Lower leg skin (tissue), 4 donors: Measurements from ENCODE around the gene KLHL2. TPM values are rescaled to one million over a fixed set of nuclear protein-coding genes. Genes with fewer than 3 reads are reported as not detected.
"Not testable (repeated sequence)": the region's sequence is repeated elsewhere in the genome, so short reads cannot be mapped to it uniquely, and the experiment has no call there.

Source experiments
- DNase-seq, 2 donors: peaks; one replicate each; pipeline ENCODE4 v3.0.0-alpha.2; 2019; ENCODE audit warnings: low spot score in 2 of 2
- H3K4me3 ChIP-seq: fragments of 200-600 bp; sonication (generic); 2 replicates; pipeline ENCODE4 v1.5.1; 2017; ENCODE audit warnings: mild to moderate bottlenecking, low read depth; ENCODE audit not compliant: poor library complexity, severe bottlenecking
- POLR2A ChIP-seq, 2 donors: fragments of 450-650 bp; IDR thresholded peaks; one replicate each; pipeline ENCODE4 v1.6.1; 2016 to 2017; ENCODE audit warnings: antibody characterized with exemption in 2 of 2, mild to moderate bottlenecking in 1 of 2, moderate library complexity in 1 of 2
- WGBS, 2 donors: methylation state at CpG; one replicate each; pipeline ENCODE4 v1.1.5; 2018; 5-methylcytosine and 5-hydroxymethylcytosine counted together
- intact Hi-C: fragments of 100-400 bp; cut with DNase I; formaldehyde crosslinking; loops from one replicate; pipeline ENCODE4 v1.15.0; 2023; ENCODE audit warnings: low total_unique reads
- total RNA-seq, 4 donors: library from RNA; depleted of rRNA; stranded (reverse); fragments of >200 nt; gene quantifications; one replicate each; pipeline ENCODE4 v1.1.0, GENCODE V29; 2016
- TF ChIP-seq, protein P1 (sequence below), 3 donors: fragments of 450-650 bp; IDR thresholded peaks; one replicate each; pipeline ENCODE4 v1.5.1; 2016; ENCODE audit warnings: antibody characterized with exemption in 3 of 3, mild to moderate bottlenecking in 3 of 3, moderate library complexity in 2 of 3

KLHL2 gene, protein sequence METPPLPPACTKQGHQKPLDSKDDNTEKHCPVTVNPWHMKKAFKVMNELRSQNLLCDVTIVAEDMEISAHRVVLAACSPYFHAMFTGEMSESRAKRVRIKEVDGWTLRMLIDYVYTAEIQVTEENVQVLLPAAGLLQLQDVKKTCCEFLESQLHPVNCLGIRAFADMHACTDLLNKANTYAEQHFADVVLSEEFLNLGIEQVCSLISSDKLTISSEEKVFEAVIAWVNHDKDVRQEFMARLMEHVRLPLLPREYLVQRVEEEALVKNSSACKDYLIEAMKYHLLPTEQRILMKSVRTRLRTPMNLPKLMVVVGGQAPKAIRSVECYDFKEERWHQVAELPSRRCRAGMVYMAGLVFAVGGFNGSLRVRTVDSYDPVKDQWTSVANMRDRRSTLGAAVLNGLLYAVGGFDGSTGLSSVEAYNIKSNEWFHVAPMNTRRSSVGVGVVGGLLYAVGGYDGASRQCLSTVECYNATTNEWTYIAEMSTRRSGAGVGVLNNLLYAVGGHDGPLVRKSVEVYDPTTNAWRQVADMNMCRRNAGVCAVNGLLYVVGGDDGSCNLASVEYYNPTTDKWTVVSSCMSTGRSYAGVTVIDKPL
- total RNA-seq = 10 to 100 TPM; 15.1 to 15.9 (median 15.7) TPM

DNA sequence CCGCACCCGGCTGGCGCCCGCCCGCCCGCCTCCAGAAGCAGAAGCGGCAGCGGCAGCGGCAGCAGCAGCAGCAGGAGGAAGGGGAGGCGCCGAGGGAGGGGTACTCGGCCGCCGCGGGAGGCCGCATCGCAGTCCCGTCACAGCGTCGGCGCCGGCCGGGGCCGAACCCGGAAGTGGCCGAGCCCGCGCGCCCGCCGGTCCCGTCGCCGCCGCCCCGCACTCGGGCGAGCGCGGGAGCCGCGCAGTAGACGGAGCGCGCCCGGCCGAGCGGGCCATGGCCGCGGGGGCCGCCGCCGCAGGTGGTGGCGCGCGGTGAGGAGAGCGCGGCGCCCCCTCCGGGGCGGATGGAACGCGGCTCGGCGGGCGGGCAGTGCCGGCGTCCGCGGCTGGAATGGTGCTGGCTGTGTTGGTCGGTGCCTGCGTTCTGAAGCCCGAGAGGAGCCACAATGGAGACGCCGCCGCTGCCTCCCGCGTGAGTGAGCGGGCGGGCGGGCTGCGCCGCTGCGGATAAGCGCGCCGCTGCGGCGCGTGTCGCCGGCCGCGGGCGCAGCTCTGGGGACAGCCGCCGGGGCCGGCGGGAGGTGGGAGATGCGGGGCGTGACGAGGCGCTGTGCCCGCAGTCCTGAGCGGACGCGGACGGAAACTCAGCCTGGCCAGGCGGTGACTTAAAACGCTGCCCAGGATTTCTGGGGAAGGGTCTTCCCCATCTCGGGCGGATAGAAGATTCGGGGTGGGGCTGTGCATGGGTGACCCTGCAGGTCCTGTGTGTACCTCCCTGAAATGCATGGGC is at the start of gene KLHL2:
Gene KLHL2 (plus strand): TSS at position 131 of the 790 bp plus-strand sequence. CDS start 316 bp downstream, at position 447.
- H3K4me3 ChIP-seq = peak within 1 kb of the TSS; percentile 91
- intact Hi-C loops = loop anchor here (10.0 kb wide), 1 partner anchor 117 kb away; the partner anchor contains the start of gene MSMO1
- WGBS, 2 donors = 0 to 1% methylated on average over 4 to 31 of the region's 113 CpGs
- peak; percentile 69 to 93 for DNase-seq
- TF ChIP-seq, protein P1, sequence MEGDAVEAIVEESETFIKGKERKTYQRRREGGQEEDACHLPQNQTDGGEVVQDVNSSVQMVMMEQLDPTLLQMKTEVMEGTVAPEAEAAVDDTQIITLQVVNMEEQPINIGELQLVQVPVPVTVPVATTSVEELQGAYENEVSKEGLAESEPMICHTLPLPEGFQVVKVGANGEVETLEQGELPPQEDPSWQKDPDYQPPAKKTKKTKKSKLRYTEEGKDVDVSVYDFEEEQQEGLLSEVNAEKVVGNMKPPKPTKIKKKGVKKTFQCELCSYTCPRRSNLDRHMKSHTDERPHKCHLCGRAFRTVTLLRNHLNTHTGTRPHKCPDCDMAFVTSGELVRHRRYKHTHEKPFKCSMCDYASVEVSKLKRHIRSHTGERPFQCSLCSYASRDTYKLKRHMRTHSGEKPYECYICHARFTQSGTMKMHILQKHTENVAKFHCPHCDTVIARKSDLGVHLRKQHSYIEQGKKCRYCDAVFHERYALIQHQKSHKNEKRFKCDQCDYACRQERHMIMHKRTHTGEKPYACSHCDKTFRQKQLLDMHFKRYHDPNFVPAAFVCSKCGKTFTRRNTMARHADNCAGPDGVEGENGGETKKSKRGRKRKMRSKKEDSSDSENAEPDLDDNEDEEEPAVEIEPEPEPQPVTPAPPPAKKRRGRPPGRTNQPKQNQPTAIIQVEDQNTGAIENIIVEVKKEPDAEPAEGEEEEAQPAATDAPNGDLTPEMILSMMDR (IDR thresholded peaks at IDR 0.05) = no peak

DNA sequence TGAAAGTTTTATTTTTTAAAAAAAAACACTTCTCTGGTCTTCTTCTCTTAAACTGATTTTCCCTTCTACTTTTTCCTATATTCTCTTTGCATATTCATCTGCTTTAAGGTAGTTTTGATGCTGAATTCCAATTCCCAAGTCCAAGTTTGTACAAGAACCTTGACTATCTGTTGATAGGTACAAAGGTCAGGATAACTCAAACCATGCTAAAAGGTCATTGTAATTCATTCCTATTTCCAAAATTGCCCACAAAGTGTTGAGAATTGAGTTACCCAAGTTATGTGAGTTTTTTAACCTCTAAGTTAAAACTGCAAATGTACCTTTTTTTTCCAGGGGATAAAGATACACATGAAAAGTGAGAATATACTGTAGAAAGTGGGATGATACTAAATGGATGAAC is 48.6 kb upstream of the KLHL2 start:
- no peak for TF ChIP-seq POLR2A (IDR thresholded peaks at IDR 0.05)
- TF ChIP-seq, protein P1 (IDR thresholded peaks at IDR 0.05) = no peak
- no peak overlapping the region for H3K4me3 ChIP-seq
- no peak for DNase-seq
- intact Hi-C loops = no loop called here

DNA sequence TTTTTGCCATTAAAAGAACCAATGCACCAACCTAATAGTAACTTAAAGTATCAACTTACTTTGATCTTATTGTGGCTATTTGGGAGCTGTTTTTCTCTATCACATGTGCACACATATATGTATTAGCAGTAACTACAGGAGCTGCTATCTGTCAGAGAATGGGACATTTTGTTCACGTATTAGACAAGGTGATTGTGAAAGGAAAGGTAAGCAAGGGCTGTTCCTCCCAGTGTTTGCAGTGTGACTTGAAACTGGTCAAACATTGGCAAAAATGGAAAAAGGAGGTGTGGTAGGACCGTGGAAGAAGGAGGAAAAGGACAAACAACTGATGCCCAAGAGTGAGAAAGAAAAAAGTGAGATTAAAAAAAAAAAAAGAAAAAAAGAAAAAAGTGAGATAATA is 43.1 kb upstream of the KLHL2 start:
- WGBS, 2 donors = 75 to 84% methylated on average over 2 of the region's 2 CpGs
- intact Hi-C loops = no loop called here
- no peak overlapping the region for H3K4me3 ChIP-seq
- TF ChIP-seq, protein P1 (IDR thresholded peaks at IDR 0.05) = no peak
- TF ChIP-seq POLR2A (IDR thresholded peaks at IDR 0.05) = no peak
- DNase-seq = no peak

DNA sequence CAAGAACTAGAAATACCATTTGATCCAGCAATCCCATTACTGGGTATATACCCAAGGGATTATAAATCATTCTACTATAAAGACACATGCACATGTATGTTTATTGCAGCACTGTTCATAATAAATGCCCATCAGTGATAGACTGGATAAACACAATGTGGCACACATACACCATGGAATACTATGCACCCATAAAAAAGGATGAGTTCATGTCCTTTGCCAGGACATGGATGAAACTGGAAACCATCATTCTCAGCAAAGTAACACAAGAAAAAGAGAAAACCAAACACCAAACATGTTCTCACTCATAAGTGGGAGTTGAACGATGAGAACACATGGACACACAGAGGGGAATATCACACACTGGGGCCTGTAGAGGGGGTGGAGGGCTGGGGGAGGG is 40.5 kb upstream of the KLHL2 start:
- intact Hi-C loops, DNase-seq, H3K4me3 ChIP-seq: not testable (repeated sequence)
- WGBS, 2 donors = 81 to 88% methylated on average over 1 of the region's 1 CpG

DNA sequence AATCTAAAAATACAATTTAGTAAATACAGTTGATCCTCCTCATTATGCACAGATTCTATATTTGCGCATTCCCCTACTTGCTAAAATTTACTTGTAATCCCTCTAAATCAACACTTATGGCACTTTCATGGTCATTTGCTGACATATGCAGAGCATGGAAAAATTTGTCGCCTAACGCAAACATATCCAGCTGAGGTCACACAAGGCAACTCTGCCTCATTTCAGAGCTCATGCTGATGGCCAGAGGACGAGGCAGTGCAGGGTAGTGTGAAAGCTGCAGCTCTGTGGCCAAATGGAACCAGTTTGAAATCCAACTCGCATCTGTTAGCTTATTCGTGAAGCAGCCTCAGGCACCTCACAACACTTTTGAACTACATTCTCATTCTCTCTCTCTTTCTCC is 39.7 kb upstream of the KLHL2 start:
- TF ChIP-seq POLR2A (IDR thresholded peaks at IDR 0.05) = no peak
- TF ChIP-seq, protein P1 (IDR thresholded peaks at IDR 0.05) = no peak
- no peak overlapping the region for H3K4me3 ChIP-seq
- intact Hi-C loops = no loop called here
- DNase-seq = no peak
- WGBS, 2 donors = 63 to 65% methylated on average over 6 of the region's 6 CpGs

DNA sequence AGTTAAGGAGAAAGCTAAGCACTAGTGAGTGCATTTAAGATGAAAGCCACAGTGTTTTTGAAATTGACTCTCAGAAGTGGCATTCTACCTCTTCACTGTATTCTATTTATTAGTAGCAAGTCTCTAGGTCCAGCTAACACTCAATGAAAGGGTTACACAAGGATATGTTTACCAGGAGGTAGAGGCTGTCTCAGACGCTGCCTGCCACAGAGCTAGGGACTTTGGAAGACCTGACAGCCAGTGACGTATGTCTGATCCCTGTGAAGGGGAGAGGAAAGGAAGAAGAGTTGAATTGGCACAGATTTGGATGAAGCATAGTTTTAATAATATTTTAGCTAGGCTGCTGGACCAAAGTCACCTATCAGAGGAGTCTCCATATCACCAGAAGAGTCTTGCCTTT is 36.5 kb upstream of the KLHL2 start:
- H3K4me3 ChIP-seq = no peak overlapping the region

DNA sequence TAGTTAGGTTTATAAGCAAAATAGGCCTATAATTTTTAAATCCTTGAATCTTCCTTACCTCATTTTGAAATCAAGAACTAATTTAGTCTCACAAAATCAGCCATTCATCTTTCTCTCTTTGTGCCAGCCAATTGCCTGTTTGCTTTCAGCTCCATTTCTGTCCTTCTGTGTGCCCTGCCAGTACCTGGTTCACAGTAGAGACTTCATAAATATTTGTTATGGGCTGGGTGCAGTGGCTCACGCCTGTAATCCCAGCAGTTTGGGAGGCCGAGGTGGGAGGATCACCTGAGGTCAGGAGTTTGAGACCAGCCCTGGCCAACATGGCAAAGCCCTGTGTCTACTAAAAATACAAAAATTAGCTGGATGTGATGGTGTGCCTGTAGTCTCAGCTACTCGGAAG is 31.9 kb upstream of the KLHL2 start:
- DNase-seq, intact Hi-C loops, H3K4me3 ChIP-seq: not testable (repeated sequence)
- 79 to 88% methylated on average over 3 of the region's 3 CpGs for WGBS, 2 donors

More for the DNA sequence above, 36.5 kb upstream of the KLHL2 start:
- intact Hi-C loops = no loop called here
- TF ChIP-seq POLR2A (IDR thresholded peaks at IDR 0.05) = no peak
- TF ChIP-seq, protein P1 (IDR thresholded peaks at IDR 0.05) = no peak
- 32 to 42% methylated on average over 2 of the region's 2 CpGs for WGBS, 2 donors
- no peak for DNase-seq
